ENCODE results near the gene ADPGK. TPM values are rescaled to one million over a fixed set of nuclear protein-coding genes. Genes with fewer than 3 reads are reported as not detected.

The ADPGK gene
- total RNA-seq, 1 donor, result 57.9 TPM

DNA sequence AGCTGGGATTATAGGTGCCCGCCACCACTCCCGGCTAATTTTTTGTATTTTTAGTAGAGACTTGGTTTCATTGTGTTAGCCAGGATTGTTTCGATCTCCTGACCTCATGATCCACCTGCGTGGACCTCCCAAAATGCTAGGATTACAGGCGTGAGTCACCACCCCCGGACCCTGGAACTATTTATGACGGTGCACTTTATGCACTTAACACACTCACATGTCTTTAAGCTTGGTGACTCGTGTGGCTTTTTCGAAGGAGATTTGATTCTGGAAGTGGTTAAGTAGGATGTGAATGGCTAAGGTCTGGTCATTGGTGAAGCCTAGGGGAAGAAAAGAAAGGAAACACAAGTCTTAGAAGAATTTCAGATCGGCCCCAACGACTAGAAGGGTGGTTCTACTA, 77.3 kb downstream of the ADPGK start:
- Histone ChIP-seq H3K27ac (ENCODE audit: low read depth, low read length) (no peak overlapping the region), H2AFZ (ENCODE audit: low read length) (no peak overlapping the region), H3K27me3 (ENCODE audit: insufficient read depth, low read length) (no peaks in the 10 kb centered on the region), H4K20me1 (ENCODE audit: insufficient read depth, low read length) (no peaks in the 10 kb centered on the region), H3K36me3 (ENCODE audit: insufficient read depth, low read length) (no peaks in the 10 kb centered on the region), H3K9me3 (ENCODE audit: low read depth, low read length) (no peaks in the 10 kb centered on the region), H3K4me1 (ENCODE audit: insufficient read depth, low read length) (peaks cover 19% of the 10 kb centered on the region), H3K4me3 (ENCODE audit: insufficient read depth, low read length) (no peak overlapping the region), H3K4me2 (ENCODE audit: insufficient read depth, low read length) (no peak overlapping the region), H3K79me2 (ENCODE audit: insufficient read depth, low read length) (peaks cover 8% of the 10 kb centered on the region)
- TF ChIP-seq, protein P1, sequence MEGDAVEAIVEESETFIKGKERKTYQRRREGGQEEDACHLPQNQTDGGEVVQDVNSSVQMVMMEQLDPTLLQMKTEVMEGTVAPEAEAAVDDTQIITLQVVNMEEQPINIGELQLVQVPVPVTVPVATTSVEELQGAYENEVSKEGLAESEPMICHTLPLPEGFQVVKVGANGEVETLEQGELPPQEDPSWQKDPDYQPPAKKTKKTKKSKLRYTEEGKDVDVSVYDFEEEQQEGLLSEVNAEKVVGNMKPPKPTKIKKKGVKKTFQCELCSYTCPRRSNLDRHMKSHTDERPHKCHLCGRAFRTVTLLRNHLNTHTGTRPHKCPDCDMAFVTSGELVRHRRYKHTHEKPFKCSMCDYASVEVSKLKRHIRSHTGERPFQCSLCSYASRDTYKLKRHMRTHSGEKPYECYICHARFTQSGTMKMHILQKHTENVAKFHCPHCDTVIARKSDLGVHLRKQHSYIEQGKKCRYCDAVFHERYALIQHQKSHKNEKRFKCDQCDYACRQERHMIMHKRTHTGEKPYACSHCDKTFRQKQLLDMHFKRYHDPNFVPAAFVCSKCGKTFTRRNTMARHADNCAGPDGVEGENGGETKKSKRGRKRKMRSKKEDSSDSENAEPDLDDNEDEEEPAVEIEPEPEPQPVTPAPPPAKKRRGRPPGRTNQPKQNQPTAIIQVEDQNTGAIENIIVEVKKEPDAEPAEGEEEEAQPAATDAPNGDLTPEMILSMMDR (IDR thresholded peaks at IDR 0.05; ENCODE audit: extremely low read depth, low read depth, low read length), result no peak
- no peak for DNase-seq (ENCODE audit: insufficient read length, low spot score, missing footprints)

Other genes with a start within 250 kb of the ADPGK start
- gene GOLGA6B, start 129.1 kb downstream of the ADPGK start, total RNA-seq, result not detected in 2 replicates
- gene HIGD2B, start 97.6 kb downstream of the ADPGK start, total RNA-seq, result under 0.01 TPM in 1 of 2 replicates, not detected in the other
- 35.7 and 38.0 TPM in 2 replicates for gene BBS4, start 97.6 kb downstream of the ADPGK start, total RNA-seq